HG02763 (cell line): ENCODE measurements around the gene TCF25.
"Not testable (repeated sequence)": the region's sequence is repeated elsewhere in the genome, so short reads cannot be mapped to it uniquely, and the experiment has no call there.

Source experiments
- ATAC-seq: cut with Tn5 transposase; IDR thresholded peaks from one replicate; pipeline ENCODE4 v1.9.1; 2021; ENCODE audit warnings: mild to moderate bottlenecking, moderate library complexity; ENCODE audit not compliant: unreplicated experiment

The TCF25 gene

GRCh38 chr16:89871895-89872294, 1.5 kb upstream of the TCF25 start:
- ATAC-seq = no peak

DNA sequence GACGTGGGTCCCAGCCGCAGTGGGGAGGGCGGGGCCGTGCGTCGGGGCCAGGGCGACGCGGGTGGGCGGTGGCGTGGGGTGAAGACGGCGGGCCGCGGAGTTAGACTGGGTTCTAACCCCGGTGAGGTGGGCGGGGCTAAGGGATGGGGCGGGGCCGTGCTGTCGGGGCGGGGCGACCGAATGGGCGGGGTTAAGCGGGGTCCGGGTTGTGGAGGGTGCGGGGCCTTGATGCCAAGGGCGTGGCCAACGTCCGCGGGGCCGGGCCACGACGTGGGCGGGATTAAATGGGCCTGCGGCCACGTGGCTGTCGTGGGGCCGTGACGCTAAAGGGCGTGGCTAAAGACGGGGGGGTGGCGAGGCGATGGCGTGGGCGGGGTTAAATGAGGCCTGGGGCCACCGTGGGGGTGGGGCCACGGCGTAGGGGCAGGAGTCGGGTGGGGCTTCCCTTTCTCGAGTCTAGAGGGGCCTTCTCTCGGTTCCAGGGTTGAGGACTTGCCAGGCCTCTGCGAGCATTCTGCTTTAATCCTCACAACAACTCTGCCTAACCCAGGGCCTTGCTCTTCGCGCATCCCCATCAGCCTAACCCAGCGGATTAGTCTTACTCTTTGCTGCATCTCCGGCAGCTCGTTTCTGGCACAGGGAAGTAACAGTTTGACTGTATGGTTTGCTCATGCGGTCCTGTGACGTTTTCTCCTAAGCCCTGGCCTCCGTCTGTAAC, 739 bp downstream of the TCF25 start:
- peak; percentile 74 for ATAC-seq

GRCh38 chr16:89879123-89879522, 5.7 kb downstream of the TCF25 start:
- not testable (repeated sequence) for ATAC-seq

DNA sequence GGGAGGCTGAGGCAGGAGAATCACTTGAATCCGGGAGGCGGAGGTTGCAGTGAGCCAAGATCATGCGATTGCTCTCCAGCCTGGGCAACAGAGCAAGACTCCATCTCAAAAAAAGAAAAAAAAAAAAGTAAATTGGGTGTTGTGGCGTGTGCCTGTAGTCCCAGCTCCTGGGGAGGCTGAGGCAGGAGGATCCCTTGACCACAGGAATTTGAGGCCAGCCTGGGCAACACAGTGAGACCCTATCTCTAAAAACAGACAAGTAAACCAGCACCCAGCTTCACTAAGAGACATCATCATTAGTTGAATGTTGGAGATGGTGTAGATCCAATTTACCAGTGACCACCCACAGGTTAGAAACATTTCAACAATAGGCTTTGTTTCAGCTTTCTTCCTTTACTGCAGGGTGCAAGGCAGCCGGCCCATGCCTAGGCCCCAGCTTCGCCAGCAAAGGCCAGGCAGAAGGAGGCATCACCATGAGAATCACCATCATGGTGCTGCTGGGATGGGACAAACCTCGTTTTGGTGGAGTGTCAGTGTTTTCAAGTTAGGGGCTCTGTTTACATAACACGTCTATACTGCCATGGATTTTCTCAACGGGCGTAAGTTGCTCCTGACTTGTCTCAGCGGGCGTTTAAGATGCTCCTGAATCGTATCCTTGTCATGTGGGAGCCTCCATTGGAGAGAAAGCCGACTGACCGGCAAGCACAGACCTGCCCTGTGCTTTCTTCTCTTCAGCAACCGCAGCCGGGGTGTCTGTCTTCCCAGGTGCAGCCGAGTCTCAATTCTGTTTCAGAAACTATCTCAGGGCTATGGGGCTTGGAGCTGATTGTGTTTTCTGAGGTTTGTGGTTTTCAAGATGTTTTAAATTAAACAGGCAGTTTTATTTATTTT, 7.3 kb downstream of the TCF25 start:
- no peak for ATAC-seq

- ATAC-seq = no peak
Observed at GRCh38 chr16:89881368-89881730, 8.0 kb downstream of the TCF25 start.

DNA sequence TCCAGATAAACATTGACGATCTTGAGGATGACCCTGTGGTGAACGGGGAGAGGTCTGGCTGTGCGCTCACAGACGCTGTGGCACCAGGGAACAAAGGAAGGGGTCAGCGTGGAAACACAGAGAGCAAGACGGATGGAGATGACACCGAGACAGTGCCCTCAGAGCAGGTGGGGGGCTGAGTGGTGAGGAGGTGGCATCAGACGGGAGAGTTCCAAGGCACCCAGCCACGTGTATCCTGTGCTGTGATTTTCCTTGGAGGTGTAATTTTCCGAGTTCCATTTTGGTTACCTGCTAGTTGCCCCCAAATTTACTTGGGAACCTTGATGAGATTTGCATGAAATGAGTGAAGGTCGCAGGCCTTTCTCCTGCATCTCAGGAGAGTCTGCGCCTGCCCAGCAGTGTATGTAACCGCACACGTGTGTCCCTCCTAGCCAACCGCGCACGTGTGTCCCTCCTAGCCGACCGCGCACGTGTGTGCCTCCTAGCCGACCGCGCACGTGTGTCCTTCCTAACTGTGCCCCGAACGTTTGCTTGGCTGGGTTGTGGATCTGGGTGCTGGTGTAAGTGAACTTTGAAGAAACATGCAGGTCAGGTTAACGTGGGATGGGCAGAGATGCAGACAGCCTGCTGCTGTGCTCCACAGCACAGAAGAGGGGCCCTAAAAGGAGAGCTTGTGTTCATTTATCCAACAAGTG, 10.1 kb downstream of the TCF25 start:
- ATAC-seq = no peak

DNA sequence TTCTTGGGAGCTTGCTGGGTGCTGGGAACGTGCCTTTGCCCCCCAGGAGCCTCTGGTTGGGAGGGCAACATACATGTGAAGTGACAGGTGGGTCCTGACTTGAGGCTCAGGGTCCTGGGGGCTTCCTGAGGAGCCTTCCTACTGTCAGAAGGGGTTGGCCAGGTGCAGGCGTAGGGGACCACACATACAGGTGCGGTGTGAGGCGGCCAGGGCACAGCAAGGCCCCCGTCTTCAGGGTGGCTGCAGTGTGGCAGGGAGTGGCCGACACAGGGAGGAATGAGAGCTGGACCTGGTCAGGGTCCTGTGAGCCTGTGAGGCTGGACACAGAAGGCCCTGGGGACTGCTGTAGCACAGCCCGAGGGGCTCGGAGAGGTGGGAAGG, 10.6 kb downstream of the TCF25 start:
- no peak for ATAC-seq

DNA sequence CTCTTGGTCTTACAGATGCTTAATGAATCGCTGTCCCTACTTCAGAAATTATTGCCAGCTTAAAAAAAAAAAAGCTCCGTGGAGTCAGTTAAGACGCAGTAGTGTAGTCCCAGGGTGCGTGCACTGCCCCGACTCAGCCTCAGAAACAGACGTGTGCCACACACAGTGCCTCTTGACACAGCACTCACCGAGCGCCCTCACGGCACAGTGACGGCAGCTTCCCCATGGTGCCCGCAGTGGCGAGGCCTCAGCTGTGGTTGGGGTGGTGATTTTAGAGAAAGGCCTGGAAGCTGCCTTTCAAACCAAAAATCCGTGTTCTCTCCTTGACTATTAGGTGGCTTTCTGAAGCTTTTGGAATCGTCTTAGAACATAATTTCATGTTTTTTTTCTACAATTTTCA, 13.9 kb downstream of the TCF25 start:
- ATAC-seq = no peak

DNA sequence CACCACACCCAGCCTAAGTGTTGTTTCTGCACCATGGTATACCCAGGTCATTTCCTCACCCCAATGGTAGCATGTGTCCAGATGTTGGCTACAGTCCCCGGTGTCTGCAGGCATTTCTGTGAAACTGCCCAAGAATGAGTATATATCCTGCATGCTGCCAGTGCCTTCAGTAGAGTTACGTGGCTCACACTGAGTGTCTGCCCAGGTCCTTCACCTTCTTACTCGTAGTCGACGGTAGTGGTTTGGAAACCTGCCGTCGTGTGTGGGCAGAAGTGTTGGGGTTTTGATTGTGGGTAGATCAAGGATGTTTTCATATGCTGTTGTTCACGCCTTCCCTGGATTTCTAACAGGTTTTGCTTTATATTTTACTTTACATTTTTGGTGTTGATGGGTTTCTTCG, 16.8 kb downstream of the TCF25 start:
- ATAC-seq = no peak

DNA sequence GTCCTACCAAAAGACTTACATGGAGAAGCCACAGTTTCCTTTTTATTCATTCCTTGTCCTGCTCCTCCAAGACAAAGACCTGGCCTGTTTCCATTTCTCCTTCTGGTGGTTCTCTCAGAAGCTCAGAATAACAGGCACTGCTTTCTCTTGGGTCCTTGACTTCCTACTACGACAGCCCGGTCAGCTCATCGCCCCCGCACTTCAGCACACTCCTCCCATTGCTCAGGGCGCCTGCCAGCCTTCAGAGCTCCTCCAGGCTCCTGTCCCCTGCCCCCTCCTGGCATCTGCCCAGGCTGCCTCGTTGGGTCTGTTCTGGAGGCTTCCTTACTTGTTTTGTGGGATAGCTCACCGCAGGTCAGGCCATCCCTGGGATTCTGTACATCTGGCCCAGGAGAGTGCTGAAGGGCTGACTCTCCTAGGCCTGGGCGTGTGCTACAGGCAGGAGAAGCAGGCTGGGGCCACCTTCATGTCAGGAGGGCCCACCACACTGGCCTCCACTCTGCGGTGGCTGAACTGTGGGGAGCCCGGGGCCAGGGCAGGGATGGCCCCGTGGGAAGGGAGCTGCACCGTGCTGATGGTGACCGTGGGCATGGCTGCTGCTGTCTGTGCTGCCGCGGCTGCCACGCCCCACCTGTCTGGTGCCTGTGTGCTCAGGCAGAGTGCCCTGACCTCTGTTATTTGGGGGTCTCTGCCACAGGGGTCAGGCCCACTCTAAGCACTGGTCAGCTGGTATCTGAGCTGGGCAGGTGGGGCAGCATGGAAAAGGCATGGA, 17.7 kb downstream of the TCF25 start:
- no peak for ATAC-seq

- no peak for ATAC-seq
Observed at GRCh38 chr16:89892055-89892630, 18.8 kb downstream of the TCF25 start.

DNA sequence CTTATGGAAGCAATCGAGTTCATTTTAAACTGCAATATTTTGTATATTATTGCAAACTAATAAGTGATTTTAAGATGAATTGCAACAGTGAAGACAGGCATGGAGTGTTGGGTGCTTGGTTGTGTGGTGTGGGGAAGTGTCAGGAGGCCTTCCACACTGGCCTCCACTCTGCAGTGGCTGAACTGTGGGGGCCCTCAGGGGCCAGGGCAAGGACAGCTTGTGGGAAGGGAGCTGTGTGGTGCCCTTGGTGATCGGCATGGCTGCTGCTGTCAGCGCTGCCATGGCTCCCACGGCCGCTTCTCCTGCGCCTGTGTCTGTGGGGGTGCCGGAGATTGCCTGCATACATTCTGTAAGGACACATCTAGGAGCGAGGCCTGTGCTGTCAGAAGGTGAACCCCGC, 19.2 kb downstream of the TCF25 start:
- no peak for ATAC-seq

DNA sequence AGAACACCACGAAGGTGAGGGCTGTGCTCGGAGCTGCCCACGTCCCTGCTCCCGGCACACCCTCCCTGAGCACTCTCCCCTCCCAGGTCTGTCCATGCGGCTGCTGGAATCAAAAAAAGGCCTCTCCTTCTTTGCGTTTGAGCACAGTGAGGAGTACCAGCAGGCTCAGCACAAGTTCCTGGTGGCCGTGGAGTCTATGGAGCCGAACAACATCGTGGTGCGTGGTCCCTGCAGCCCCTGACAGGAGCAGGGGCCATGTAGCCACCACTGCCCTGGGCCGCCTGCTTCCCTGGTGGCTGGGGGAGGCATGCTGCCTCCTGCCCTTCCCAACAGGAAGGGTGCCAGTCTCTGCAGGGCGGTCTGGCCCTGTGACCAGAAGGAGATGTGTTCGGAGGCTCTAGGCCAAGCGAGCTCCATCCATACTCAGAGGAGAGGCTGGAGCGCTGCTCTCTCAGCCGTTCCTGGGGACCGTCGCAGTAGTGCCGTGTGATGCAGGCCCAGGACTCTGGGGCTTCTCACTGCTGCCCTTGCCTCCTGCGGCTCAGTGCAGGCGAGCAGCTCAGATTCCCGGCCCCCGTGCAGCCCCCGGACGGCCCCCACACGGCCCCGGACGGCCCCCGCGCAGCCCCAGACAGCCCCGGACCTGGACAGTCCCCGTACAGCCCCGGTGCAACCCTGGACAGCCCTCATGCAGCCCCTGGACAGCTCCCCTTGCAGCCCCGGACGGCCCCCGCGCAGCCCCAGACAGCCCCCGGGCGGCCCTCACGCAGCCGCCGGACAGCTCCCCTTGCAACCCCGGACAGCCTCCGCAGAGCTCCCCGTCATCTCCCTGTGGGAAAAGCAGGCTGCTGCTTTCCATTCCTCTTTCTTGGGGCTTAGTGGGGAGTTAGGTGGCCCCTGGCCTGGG, 20.5 kb downstream of the TCF25 start:
- no peak for ATAC-seq

- ATAC-seq = no peak
Observed at GRCh38 chr16:89895482-89896250, 22.3 kb downstream of the TCF25 start.

- ATAC-seq = no peak
Observed at GRCh38 chr16:89897204-89897603, 23.8 kb downstream of the TCF25 start.

GRCh38 chr16:89898201-89898967, 25.0 kb downstream of the TCF25 start:
- ATAC-seq = no peak

GRCh38 chr16:89899879-89900481, 26.6 kb downstream of the TCF25 start:
- ATAC-seq = no peak

DNA sequence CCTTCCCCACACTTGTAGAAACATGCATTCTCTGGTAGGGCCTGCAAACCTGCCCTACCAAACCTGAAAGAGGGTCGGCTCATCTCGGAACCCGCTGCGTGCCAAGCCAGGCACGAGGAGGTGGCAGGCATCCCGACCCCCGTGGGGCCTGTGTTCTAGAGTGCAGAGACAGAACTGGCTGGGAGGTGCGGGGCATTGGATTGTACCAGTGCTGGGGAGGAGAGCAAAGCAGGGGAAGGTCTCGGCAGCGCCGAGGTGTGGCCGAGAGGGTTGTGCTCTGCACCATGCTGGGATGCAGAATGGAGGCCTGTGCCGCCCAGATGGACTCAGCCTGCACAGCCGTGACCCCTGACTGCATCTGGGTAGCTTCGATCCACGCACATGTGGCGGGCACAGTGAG, 27.5 kb downstream of the TCF25 start:
- no peak for ATAC-seq
